ENCODE results near the gene CRELD2.

GRCh38 chr22:49969751-49970527, 51.5 kb downstream of the CRELD2 start:
- no peak for TF ChIP-seq CTCF (conservative IDR thresholded peaks at IDR 0.05; ENCODE audit: low read depth, low read length)
- no peak for TF ChIP-seq RCOR1 (IDR thresholded peaks at IDR 0.05; ENCODE audit: insufficient replicate concordance, low read length)
- no peak for TF ChIP-seq POLR2A (IDR thresholded peaks at IDR 0.05; ENCODE audit: low read depth, low read length)
- TF ChIP-seq RAD21 (IDR thresholded peaks at IDR 0.05; ENCODE audit: low read length): no peak
- no peak for TF ChIP-seq MXI1 (IDR thresholded peaks at IDR 0.05; ENCODE audit: borderline replicate concordance, low read depth, low read length)
- no peak for TF ChIP-seq CHD1 (IDR thresholded peaks at IDR 0.05; ENCODE audit: low read depth, low read length)
- TF ChIP-seq RFX5 (IDR thresholded peaks at IDR 0.05; ENCODE audit: low read depth, low read length): no peak
- TF ChIP-seq USF2 (IDR thresholded peaks at IDR 0.05; ENCODE audit: low read depth, low read length): no peak
- TF ChIP-seq MAFK (IDR thresholded peaks at IDR 0.05; ENCODE audit: low read depth, low read length): no peak

Measured in IMR-90 (cell line).